Fibroblast of lung (primary cell): ENCODE data around the gene S100A7A. TPM values are rescaled to one million over a fixed set of nuclear protein-coding genes. Genes with fewer than 3 reads are reported as not detected.

ENCODE experiments used
- DNase-seq, 2 donors: peaks; one replicate each; pipeline versions ENCODE4 v3.0.0 to v3.0.0-alpha.2; 2010; ENCODE audit warnings: low read depth in 2 of 2
- H2AFZ ChIP-seq: 2 replicates; pipeline ENCODE4 v1.5.1; 2012; ENCODE audit warnings: low read length, control low read depth, inconsistent platforms
- H3K27ac ChIP-seq: 2 replicates; pipeline ENCODE4 v1.5.1; 2011; ENCODE audit warnings: low read length, control low read depth; ENCODE audit not compliant: insufficient read depth
- H3K27me3 ChIP-seq: 2 replicates; pipeline ENCODE4 v1.5.1; 2011; ENCODE audit warnings: mild to moderate bottlenecking, low read length; ENCODE audit not compliant: control insufficient read depth, insufficient read depth
- H3K36me3 ChIP-seq: 2 replicates; pipeline ENCODE4 v1.5.1; 2011; ENCODE audit warnings: low read length; ENCODE audit not compliant: control insufficient read depth, insufficient read depth
- H3K4me1 ChIP-seq: 2 replicates; pipeline ENCODE4 v1.5.1; 2011; ENCODE audit warnings: low read length; ENCODE audit not compliant: control insufficient read depth, insufficient read depth; ENCODE audit errors: extremely low read depth
- H3K4me2 ChIP-seq: 2 replicates; pipeline ENCODE4 v1.5.1; 2011; ENCODE audit warnings: low read length, control low read depth; ENCODE audit not compliant: insufficient read depth; ENCODE audit errors: extremely low read depth
- H3K4me3 ChIP-seq, 4 experiments: fragments of 200-600 bp in 1 of 4; sonication (generic) in 1 of 4; replicated peaks in 1 of 4; 2 replicates each; pipeline ENCODE4 v1.5.1; 2011 to 2016; ENCODE audit warnings: low read length in 4 of 4, low read depth in 3 of 4, mild to moderate bottlenecking in 3 of 4, control low read depth in 2 of 4, inconsistent platforms in 1 of 4, mixed read lengths in 1 of 4; ENCODE audit not compliant: insufficient read depth in 1 of 4; ENCODE audit errors: control extremely low read depth in 1 of 4
- H3K79me2 ChIP-seq: 2 replicates; pipeline ENCODE4 v1.5.1; 2012; ENCODE audit warnings: mild to moderate bottlenecking, low read length, inconsistent platforms; ENCODE audit not compliant: control insufficient read depth, insufficient read depth
- H3K9ac ChIP-seq: 2 replicates; pipeline ENCODE4 v1.5.1; 2011; ENCODE audit warnings: mild to moderate bottlenecking, low read length, control low read depth; ENCODE audit not compliant: insufficient read depth
- H3K9me3 ChIP-seq: 2 replicates; pipeline ENCODE4 v1.5.1; 2012; ENCODE audit warnings: low read depth, low read length; ENCODE audit not compliant: control insufficient read depth, insufficient read depth
- H4K20me1 ChIP-seq: 2 replicates; pipeline ENCODE4 v1.5.1; 2011; ENCODE audit warnings: low read length; ENCODE audit not compliant: control insufficient read depth, insufficient read depth; ENCODE audit errors: extremely low read depth
- CTCF ChIP-seq, 2 donors: IDR thresholded peaks in 1 of 2; conservative IDR thresholded peaks in 1 of 2; 1 replicate in 1 of 2; 2 replicates in 1 of 2; pipeline ENCODE4 v1.5.1; 2011 to 2012; ENCODE audit warnings: low read length in 2 of 2, control low read depth in 1 of 2, inconsistent platforms in 1 of 2, low read depth in 1 of 2, mild to moderate bottlenecking in 1 of 2
- EZH2 ChIP-seq: IDR thresholded peaks from 2 replicates; pipeline ENCODE4 v1.5.1; 2012; ENCODE audit warnings: low read length, control low read depth, mild to moderate bottlenecking; ENCODE audit errors: missing control alignments
- polyA plus RNA-seq, 2 donors: library from polyadenylated mRNA; depleted of rRNA in 1 of 2; stranded (reverse) in 1 of 2; unstranded in 1 of 2; fragments of >200 nt; gene quantifications; 2 replicates each; pipeline ENCODE4 v1.2.1, GENCODE V29; 2011 to 2012; ENCODE audit warnings: missing spikeins in 1 of 2
- total RNA-seq: library from RNA; depleted of rRNA; stranded (reverse); fragments of >200 nt; gene quantifications from 2 replicates; pipeline ENCODE4 v1.2.1, GENCODE V29; 2014

Gene S100A7A
- total and polyA plus RNA-seq, 2 donors (not counting 1 experiment from before 2014, with no cell fraction given) = not detected

DNA sequence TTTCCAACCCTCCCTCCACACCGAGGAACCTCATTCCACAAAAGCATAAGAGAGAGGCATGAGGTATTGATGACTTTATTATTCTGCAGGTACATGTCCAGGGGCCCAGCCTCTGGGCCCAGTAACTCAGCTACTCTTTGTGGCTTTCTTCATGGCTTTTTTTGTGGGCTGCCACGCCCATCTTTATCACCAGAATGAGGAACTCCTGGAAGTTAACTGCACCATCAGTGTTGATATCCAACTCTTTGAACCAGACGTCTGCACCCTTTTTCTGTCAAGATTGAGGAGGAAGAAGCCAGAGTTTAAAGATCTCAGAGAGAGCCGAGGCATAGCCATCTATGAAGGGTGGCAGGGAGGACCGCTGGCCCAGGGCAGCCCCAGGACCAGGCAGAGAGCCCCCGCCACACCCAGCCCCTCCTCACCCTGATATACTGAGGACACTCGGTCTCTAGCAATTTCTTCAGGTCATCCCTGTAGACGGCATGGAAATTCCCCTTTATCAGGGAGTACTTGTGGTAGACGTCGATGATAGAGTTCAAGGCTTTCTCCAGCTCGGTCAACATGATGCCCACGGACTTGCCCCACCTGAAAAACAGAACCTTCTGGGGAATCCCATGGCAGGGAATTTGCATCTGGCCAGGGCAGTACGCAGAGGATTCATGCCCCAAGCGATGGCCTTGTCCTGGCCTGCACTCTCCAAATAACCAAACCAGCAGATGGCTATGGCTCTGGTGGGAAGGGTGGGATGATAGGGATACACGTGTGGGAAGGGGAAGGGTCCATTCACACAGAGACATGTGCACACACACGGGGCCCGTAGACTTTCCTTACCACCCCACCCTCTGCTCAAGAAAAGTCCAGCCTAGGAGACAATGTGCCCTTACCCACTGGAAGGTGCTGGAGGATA lies 26.1 kb upstream of the S100A7A start:
- DNase-seq = no peak
- H3K9ac ChIP-seq = no peak overlapping the region

DNA sequence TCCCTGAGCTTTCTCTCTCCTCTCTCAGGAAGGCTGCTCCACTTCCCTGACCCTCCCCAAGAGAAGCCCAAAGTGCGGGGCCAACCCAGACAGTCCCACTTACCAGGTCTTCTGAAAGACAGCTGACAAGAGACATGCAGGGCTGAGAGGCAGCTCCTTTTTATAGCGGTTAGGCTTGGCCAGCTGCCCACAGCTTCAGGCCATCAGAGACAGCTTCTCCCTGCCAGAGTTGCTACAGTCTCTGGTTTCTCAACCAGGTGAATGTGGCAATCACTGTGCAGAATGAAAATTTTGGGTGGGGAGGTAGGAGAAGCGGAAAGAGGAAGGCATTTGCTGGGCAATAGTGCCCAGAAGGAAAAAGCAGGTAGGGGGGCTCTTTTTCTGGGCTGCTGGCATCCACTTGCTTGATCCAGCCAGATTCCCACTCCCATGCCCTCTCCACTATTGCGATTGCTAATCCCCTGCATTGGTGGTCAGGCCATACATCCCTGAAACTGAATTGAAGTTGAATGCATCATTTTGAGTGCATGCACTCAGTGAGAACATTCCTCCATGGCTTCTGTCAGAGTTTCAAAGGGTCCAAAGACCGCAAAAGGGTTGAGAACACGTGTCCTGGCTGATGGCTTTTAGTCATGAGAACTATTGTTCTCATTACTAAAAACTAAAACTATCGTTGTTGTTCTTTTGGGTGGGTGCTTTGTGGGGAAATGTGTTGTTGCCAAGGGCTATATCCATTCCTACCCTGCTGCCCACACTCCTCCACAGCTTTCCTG lies 25.2 kb upstream of the S100A7A start, which contains the start of gene S100A8:
S100A8 (minus strand) TSS at position 136 of the 773 bp plus-strand sequence. CDS start 538 bp downstream, outside the sequence.
- Histone ChIP-seq H3K27me3 (peaks cover 6% of the 10 kb centered on the region), H3K9me3 (no peaks in the 10 kb centered on the region), H2AFZ (no peak within 1 kb of the TSS), H3K9ac (no peak within 1 kb of the TSS), H3K4me1 (no peaks in the 10 kb centered on the region), H3K79me2 (no peaks in the 10 kb centered on the region), H3K36me3 (no peaks in the 10 kb centered on the region), H3K4me2 (no peak within 1 kb of the TSS), H3K4me3 (no peak within 1 kb of the TSS), H3K27ac (no peak within 1 kb of the TSS), H4K20me1 (no peaks in the 10 kb centered on the region)
- DNase-seq = no peak
- no peak for TF ChIP-seq CTCF (conservative IDR thresholded peaks at IDR 0.05 in 1 of 2, IDR thresholded peaks at IDR 0.05 in 1 of 2; ENCODE audit: low read depth in 1 of 2, low read length in 2 of 2)
- no peak for TF ChIP-seq EZH2

More for the DNA sequence above, 26.1 kb upstream of the S100A7A start:
- Histone ChIP-seq H4K20me1 (no peaks in the 10 kb centered on the region), H3K27me3 (peaks cover 3% of the 10 kb centered on the region), H3K27ac (no peak overlapping the region), H3K4me1 (no peaks in the 10 kb centered on the region), H3K4me3 (no peak overlapping the region), H3K9me3 (no peaks in the 10 kb centered on the region), H3K36me3 (no peaks in the 10 kb centered on the region), H3K79me2 (no peaks in the 10 kb centered on the region), H3K4me2 (no peak overlapping the region), H2AFZ (no peak overlapping the region)
- TF ChIP-seq EZH2 (no peak), CTCF (conservative IDR thresholded peaks at IDR 0.05 in 1 of 2, IDR thresholded peaks at IDR 0.05 in 1 of 2; ENCODE audit: low read depth in 1 of 2, low read length in 2 of 2) (no peak)

GRCh38 chr1:153392258-153392657 lies 24.1 kb upstream of the S100A7A start:
- Histone ChIP-seq H3K4me2 (no peak overlapping the region), H3K27me3 (peaks cover 6% of the 10 kb centered on the region), H3K4me3 (no peak overlapping the region), H3K79me2 (no peaks in the 10 kb centered on the region), H3K36me3 (no peaks in the 10 kb centered on the region), H3K27ac (no peak overlapping the region), H3K9me3 (no peaks in the 10 kb centered on the region), H3K4me1 (no peaks in the 10 kb centered on the region), H3K9ac (no peak overlapping the region), H4K20me1 (no peaks in the 10 kb centered on the region), H2AFZ (no peak overlapping the region)
- TF ChIP-seq CTCF (conservative IDR thresholded peaks at IDR 0.05 in 1 of 2, IDR thresholded peaks at IDR 0.05 in 1 of 2; ENCODE audit: low read depth in 1 of 2, low read length in 2 of 2) = no peak
- TF ChIP-seq EZH2 = no peak
- DNase-seq = no peak
